HCT116 (cell line): ENCODE results near the gene RHEX. TPM values are rescaled to one million over a fixed set of nuclear protein-coding genes. Genes with fewer than 3 reads are reported as not detected.

Source experiments
- ATAC-seq: fragments of 200-7000 bp; cut with Tn5 transposase; 2 replicates; pipeline ENCODE4 v1.9.1; 2020; ENCODE audit warnings: mild to moderate bottlenecking, moderate library complexity
- BruUV-seq: library from RNA; stranded (reverse); fragments of 400-500 nt; replicated peaks from 2 replicates; lab custom pipeline; 2021; lab: Mats Ljungman, UMichigan
- CTCF ChIA-PET: fragments of 300-600 bp; sonication (Branson Sonifier 250); formaldehyde crosslinking; loops from one replicate; lab custom pipeline; 2021; ENCODE audit warnings: antibody characterized with exemption; lab: Charles Lee
- POLR2A ChIA-PET: fragments of 300-600, 350-600 bp; sonication (Branson Sonifier 250); formaldehyde crosslinking; loops from one replicate; lab custom pipeline; 2021; ENCODE audit warnings: antibody characterized with exemption; lab: Charles Lee
- RAD21 ChIA-PET, 2 experiments: fragments of 300-600 bp; sonication (Branson Sonifier 250); formaldehyde crosslinking; loops; one replicate each; lab custom pipeline; 2023; ENCODE audit warnings: low total read pairs in 2 of 2; ENCODE audit not compliant: uncharacterized antibody in 2 of 2, unreplicated experiment in 2 of 2, low non-redundant PET in 1 of 2; lab: Charles Lee
- DNase-seq: peaks from one replicate; pipeline ENCODE4 v3.0.0-alpha.2; 2010; ENCODE audit warnings: low read depth, low spot score
- H2AFZ ChIP-seq: fragments of 200-600 bp; shearing (Covaris generic), sonication (generic); 2 replicates; pipeline ENCODE4 v1.6.1; 2017; ENCODE audit warnings: low read depth, mixed run types, mixed read lengths, antibody characterized with exemption, low read length; ENCODE audit not compliant: poor library complexity, severe bottlenecking
- H3K27ac ChIP-seq: 2 replicates; pipeline ENCODE4 v1.5.1; 2012; ENCODE audit warnings: low read depth, low read length
- H3K27me3 ChIP-seq: fragments of 200-600 bp; sonication (generic); 2 replicates; pipeline ENCODE4 v1.6.1; 2016; ENCODE audit warnings: mixed run types, low read length, mixed read lengths; ENCODE audit not compliant: insufficient read depth
- H3K36me3 ChIP-seq, 2 experiments: fragments of 200-500 bp in 1 of 2; fragments of 200-600 bp in 1 of 2; sonication (Bioruptor generic) in 1 of 2; sonication (generic) in 1 of 2; 2 replicates each; pipeline versions ENCODE4 v1.5.1 to v1.6.1; 2014 to 2016; ENCODE audit warnings: low read length in 2 of 2, inconsistent platforms in 1 of 2, mixed read lengths in 1 of 2, mixed run types in 1 of 2; ENCODE audit not compliant: insufficient read depth in 2 of 2, control insufficient read depth in 1 of 2
- H3K4me1 ChIP-seq, 2 experiments: fragments of 200-600 bp in 1 of 2; sonication (generic) in 1 of 2; 2 replicates each; pipeline versions ENCODE4 v1.5.1 to v1.6.1; 2012 to 2017; ENCODE audit warnings: low read length in 2 of 2, inconsistent platforms in 1 of 2, mild to moderate bottlenecking in 1 of 2, mixed read lengths in 1 of 2, mixed run types in 1 of 2, moderate library complexity in 1 of 2; ENCODE audit not compliant: insufficient read depth in 2 of 2, control insufficient read depth in 1 of 2
- H3K4me2 ChIP-seq: fragments of 200-600 bp; sonication (generic); 2 replicates; pipeline ENCODE4 v1.6.1; 2017; ENCODE audit warnings: mixed run types, low read length, mixed read lengths
- H3K4me3 ChIP-seq, 2 experiments: fragments of 200-600 bp in 1 of 2; sonication (generic) in 1 of 2; replicated peaks in 1 of 2; 2 replicates each; pipeline ENCODE4 v1.5.1; 2011 to 2016; ENCODE audit warnings: low read length in 2 of 2, control low read depth in 1 of 2, low read depth in 1 of 2, mild to moderate bottlenecking in 1 of 2, mixed read lengths in 1 of 2, mixed run types in 1 of 2
- H3K79me2 ChIP-seq: fragments of 200-600 bp; sonication (generic); 2 replicates; pipeline ENCODE4 v1.6.1; 2017; ENCODE audit warnings: mild to moderate bottlenecking, mixed run types, low read length, moderate library complexity, mixed read lengths; ENCODE audit not compliant: insufficient read depth
- H3K9ac ChIP-seq: fragments of 200-600 bp; sonication (generic); 2 replicates; pipeline ENCODE4 v1.6.1; 2016; ENCODE audit warnings: low read length, mixed read lengths
- H3K9me2 ChIP-seq: fragments of 200-600 bp; sonication (generic), shearing (Covaris generic); 2 replicates; pipeline ENCODE4 v1.6.1; 2017; ENCODE audit warnings: mixed run types, mild to moderate bottlenecking, moderate library complexity; ENCODE audit not compliant: insufficient read depth
- H3K9me3 ChIP-seq, 2 experiments: fragments of 200-500 bp in 1 of 2; fragments of 200-600 bp in 1 of 2; sonication (Bioruptor generic) in 1 of 2; sonication (generic) in 1 of 2; 2 replicates each; pipeline ENCODE4 v1.6.1; 2014 to 2017; ENCODE audit warnings: low read length in 2 of 2, mixed read lengths in 2 of 2, inconsistent platforms in 1 of 2, low read depth in 1 of 2, mild to moderate bottlenecking in 1 of 2, mixed run types in 1 of 2, moderate library complexity in 1 of 2; ENCODE audit not compliant: control insufficient read depth in 1 of 2, insufficient read depth in 1 of 2
- H4K20me1 ChIP-seq: fragments of 200-600 bp; sonication (generic), shearing (Covaris generic); 2 replicates; pipeline ENCODE4 v1.6.1; 2017; ENCODE audit warnings: mixed run types, mild to moderate bottlenecking, moderate library complexity; ENCODE audit not compliant: insufficient read depth
- CTCF ChIP-seq, 3 experiments: fragments of 200-600 bp in 1 of 3; sonication (generic) in 1 of 3; IDR thresholded peaks in 2 of 3; conservative IDR thresholded peaks in 1 of 3; 2 replicates each; pipeline ENCODE4 v1.5.1; 2012 to 2017; ENCODE audit warnings: low read depth in 2 of 3, low read length in 2 of 3, antibody characterized with exemption in 1 of 3, borderline replicate concordance in 1 of 3, control low read depth in 1 of 3, mild to moderate bottlenecking in 1 of 3, mixed read lengths in 1 of 3, mixed run types in 1 of 3, moderate library complexity in 1 of 3; ENCODE audit not compliant: insufficient read depth in 1 of 3
- EZH2phosphoT487 ChIP-seq: fragments of 200-600 bp; IDR thresholded peaks from 2 replicates; pipeline ENCODE4 v1.6.1; 2018; ENCODE audit warnings: antibody characterized with exemption, borderline replicate concordance
- ZNF274 ChIP-seq: fragments of 200-500 bp; sonication (Bioruptor generic); IDR thresholded peaks from 2 replicates; pipeline ENCODE4 v1.6.1; 2014; ENCODE audit warnings: mild to moderate bottlenecking, low read depth, low read length, inconsistent platforms
- intact Hi-C: fragments of 100-400 bp; cut with micrococcal nuclease; formaldehyde crosslinking; loops from 2 replicates; pipeline ENCODE4 v1.10.0; 2022
- total RNA-seq: library from RNA; stranded (reverse); gene quantifications from one replicate; pipeline ENCODE4 v1.2.1, GENCODE V29; 2021; ENCODE audit not compliant: unreplicated experiment

RHEX gene
- total RNA-seq, 1 experiment from 2014 or later: not detected

- Histone ChIP-seq H3K4me3 (no peak overlapping the region), H4K20me1 (no peaks in the 10 kb centered on the region), H3K4me1 (no peaks in the 10 kb centered on the region), H3K27me3 (peaks cover 5% of the 10 kb centered on the region; the same call in 1 of the 2 replicates), H3K9me3 (no peaks in the 10 kb centered on the region), H3K79me2 (no peaks in the 10 kb centered on the region), H3K4me2 (no peak overlapping the region), H3K36me3 (no peaks in the 10 kb centered on the region), H3K27ac (no peak overlapping the region), H3K9me2 (no peaks in the 10 kb centered on the region), H2AFZ (no peak overlapping the region), H3K9ac (no peak overlapping the region)
- ATAC-seq (no peak), DNase-seq (no peak)
- no peak for TF ChIP-seq ZNF274
- ChIA-PET POLR2A (no interaction called here), RAD21 (no interaction called here), CTCF (interaction anchor here (1.1 to 3.0 kb wide), 2 partner anchors 7 to 121 kb away, joined by 3 to 21 read pairs; no protein-coding TSS in a partner anchor)
- BruUV-seq: no TSS peak
- intact Hi-C loops: no loop called here
Measured at GRCh38 chr1:206098242-206098919, 45.4 kb downstream of the RHEX start.

DNA sequence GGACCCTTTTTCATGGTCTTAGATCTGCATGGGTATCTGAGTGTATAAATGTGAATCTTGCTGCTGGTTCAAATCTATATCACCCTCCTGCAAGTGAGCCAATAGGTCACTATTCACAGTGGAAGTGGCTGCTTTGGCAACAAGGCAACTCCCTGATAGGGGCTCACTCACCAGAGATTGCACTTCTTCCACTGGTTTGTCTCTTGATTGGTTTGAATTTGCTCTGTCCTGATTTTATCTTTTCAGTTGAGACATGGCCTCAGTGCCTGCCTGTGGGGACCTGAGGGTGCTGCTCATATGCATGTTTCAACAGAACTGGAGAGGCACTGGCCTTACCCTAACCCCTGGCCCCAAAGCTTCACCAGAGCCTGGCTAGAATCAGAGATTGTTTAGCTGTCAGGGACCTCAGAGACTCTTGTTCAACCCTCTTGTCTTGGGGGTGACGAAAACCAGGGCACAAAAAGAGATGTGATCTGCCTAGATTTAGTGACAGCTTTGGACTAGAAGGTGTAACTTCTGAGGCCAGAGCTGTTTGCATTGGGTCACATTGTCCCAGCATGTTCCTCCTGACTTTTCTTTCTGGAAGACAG, 47.3 kb downstream of the RHEX start:
- Histone ChIP-seq H3K9me3 (no peaks in the 10 kb centered on the region), H3K79me2 (no peaks in the 10 kb centered on the region), H3K9me2 (no peaks in the 10 kb centered on the region), H3K4me3 (no peak overlapping the region), H2AFZ (no peak overlapping the region), H3K27me3 (peaks cover 5% of the 10 kb centered on the region; the same call in 1 of the 2 replicates), H3K4me2 (no peak overlapping the region), H3K9ac (no peak overlapping the region), H3K4me1 (no peaks in the 10 kb centered on the region), H3K36me3 (no peaks in the 10 kb centered on the region), H3K27ac (no peak overlapping the region), H4K20me1 (no peaks in the 10 kb centered on the region)
- RAD21 ChIA-PET: no interaction called here
- no peak for DNase-seq
- POLR2A ChIA-PET: no interaction called here
- intact Hi-C loops: no loop called here
- TF ChIP-seq EZH2phosphoT487 (no peak), CTCF (IDR thresholded peaks at IDR 0.05 in 2 of 3, conservative IDR thresholded peaks at IDR 0.05 in 1 of 3; ENCODE audit: borderline replicate concordance in 1 of 3, insufficient read depth in 1 of 3, low read depth in 2 of 3, low read length in 2 of 3) (no peak)
- no TSS peak for BruUV-seq
- CTCF ChIA-PET: no interaction called here
- ATAC-seq: no peak
